Stimulated activated memory B cell treated with anti-CD40 and anti-IgM and Interleukin-4, amounts not matched to agents 10 μg/mL and 1 μg/mL and 100 μg/mL, for 72 hours (primary cell): ENCODE measurements around the gene FZR1.
A peak's percentile ranks its signal among the peaks of the same experiment; 100 is the strongest.

ENCODE experiments used
- ATAC-seq: fragments of 150-1000 bp; cut with Tn5 transposase; 2 replicates; pipeline ENCODE4 v1.10.0; 2021
- H3K27ac Mint-ChIP-seq: one replicate; pipeline ENCODE4 v1.8.0; 2022; ENCODE audit warnings: mild to moderate bottlenecking, mixed read lengths
- H3K27me3 Mint-ChIP-seq: one replicate; pipeline ENCODE4 v1.8.0; 2022; ENCODE audit warnings: mixed read lengths
- H3K36me3 Mint-ChIP-seq: one replicate; pipeline ENCODE4 v1.8.0; 2022; ENCODE audit warnings: mixed read lengths
- H3K4me1 Mint-ChIP-seq: one replicate; pipeline ENCODE4 v1.8.0; 2022; ENCODE audit warnings: mixed read lengths
- H3K4me3 Mint-ChIP-seq: one replicate; pipeline ENCODE4 v1.8.0; 2022; ENCODE audit warnings: mild to moderate bottlenecking, moderate library complexity, mixed read lengths
- H3K9me3 Mint-ChIP-seq: one replicate; pipeline ENCODE4 v1.8.0; 2022; ENCODE audit warnings: mixed read lengths

The FZR1 gene

DNA sequence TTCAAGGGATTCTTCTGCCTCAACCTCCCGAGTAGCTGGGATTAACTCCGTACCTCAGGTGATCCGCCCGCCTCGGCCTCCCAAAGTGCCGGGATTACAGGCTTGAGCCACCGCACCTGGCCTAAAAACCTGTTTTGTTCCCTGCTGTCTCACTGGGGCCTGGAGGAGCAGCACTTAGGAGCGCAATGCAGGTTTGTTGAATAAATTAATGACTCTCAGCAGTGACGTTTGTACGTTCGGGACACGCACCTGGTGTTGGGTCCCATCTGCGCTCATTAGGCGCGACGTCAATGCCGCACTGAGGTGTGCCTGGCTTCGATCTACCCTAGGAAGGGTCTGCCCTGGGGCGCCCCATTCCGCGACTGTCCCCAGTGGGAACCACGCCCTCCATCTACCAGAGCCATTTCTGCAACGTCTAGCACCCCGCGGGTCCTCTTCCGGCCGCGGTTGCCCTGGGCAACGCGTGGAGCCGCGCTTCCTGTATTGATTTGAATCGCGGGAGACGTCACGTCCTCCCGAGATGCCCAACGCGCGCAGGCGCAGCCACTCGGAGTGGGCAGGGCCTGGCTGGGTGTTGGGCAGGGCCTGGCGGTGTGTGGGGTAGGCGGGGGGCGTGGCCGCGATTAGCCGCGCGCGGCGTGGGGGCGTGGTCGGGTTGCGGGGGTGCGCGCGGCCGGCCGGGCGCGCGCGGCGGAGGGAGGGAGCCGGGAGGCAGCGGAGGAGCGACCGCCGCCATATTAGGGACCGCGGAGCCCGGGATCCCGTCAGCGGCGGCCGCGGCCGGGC is at the start of gene FZR1:
FZR1 (plus strand) TSS at position 714 of the 786 bp plus-strand sequence. CDS start 16,679 bp downstream, outside the sequence.
- peaks cover 14% of the 10 kb centered on the region for H3K36me3 Mint-ChIP-seq
- H3K4me1 Mint-ChIP-seq: peaks cover 48% of the 10 kb centered on the region
- ATAC-seq: peak; percentile 97
- peak within 1 kb of the TSS; percentile 95 for H3K4me3 Mint-ChIP-seq
- no peaks in the 10 kb centered on the region for H3K9me3 Mint-ChIP-seq
- H3K27me3 Mint-ChIP-seq: no peaks in the 10 kb centered on the region
- H3K27ac Mint-ChIP-seq: peak within 1 kb of the TSS; percentile 82

DNA sequence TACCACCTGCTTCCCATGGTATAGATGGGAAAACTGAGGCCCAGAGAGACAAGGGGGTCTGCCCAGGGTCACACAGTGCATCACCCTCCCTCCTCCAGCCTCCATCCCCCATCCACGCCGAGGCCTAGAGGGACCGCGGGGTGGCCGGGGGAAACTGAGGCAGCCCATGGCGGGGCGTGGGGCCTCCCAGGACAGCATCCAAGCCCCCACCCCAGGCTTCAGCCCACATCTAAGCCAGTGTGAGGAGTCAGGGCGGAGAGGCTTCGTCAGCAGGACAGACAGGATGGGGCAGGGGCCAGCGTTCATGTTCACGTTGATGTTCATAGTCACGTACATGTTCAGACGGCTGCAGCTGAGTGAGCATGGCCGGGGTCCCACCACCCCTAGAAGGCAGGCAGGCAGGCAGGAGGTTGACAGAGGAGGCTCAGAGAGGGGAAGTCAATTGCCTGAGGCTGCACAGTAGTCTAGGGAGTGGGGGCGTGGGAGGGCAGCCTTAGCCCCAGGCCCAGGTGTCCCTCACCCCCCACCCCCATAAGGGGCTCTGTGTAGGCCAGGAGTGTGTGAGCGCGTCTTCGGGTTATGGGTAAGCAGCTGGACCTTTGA is 49.1 kb upstream of the FZR1 start:
- peak; percentile 13 for ATAC-seq
- Mint-ChIP-seq H3K27ac (no peak overlapping the region), H3K27me3 (no peaks in the 10 kb centered on the region), H3K4me1 (peaks cover 7% of the 10 kb centered on the region), H3K4me3 (no peak overlapping the region), H3K9me3 (no peaks in the 10 kb centered on the region), H3K36me3 (peaks cover 28% of the 10 kb centered on the region)

DNA sequence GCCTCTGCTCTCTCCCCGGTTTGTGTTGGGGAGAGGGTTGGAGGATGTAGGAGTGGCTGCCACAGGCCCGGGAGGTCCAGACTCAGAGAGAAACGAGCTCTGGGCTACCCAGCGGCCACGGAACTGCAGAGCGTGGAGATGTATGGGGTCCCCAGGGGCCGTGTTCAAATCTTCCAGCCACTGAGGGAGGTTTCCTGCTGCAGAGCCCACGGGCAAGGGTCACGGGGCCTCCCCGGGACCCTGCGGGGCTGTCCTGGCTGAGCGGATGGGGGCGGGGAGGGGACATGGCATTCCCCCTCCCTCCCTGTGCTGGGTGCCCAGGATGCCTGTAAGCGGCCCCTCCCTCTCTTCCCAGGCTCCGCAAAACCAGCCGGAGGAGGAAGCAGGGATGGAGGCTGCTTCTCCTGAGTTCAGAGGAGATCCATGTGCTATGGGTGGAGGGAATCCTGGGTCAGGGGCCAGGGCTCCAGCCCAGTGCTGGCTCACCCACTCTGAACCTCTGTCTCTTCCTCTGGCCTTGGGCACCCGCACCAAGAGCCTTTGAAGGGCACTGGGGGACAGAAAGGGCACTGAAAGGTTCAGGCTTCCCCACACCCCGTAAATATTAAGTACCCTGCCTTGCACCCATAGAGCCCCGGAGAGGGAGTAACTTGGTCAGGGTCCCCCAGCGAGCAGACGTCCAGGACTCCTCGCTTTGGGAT is 48.4 kb upstream of the FZR1 start:
- Mint-ChIP-seq H3K4me1 (peaks cover 7% of the 10 kb centered on the region), H3K4me3 (no peak overlapping the region), H3K9me3 (no peaks in the 10 kb centered on the region), H3K27me3 (no peaks in the 10 kb centered on the region), H3K36me3 (peaks cover 25% of the 10 kb centered on the region), H3K27ac (no peak overlapping the region)
- peak; percentile 61 for ATAC-seq

DNA sequence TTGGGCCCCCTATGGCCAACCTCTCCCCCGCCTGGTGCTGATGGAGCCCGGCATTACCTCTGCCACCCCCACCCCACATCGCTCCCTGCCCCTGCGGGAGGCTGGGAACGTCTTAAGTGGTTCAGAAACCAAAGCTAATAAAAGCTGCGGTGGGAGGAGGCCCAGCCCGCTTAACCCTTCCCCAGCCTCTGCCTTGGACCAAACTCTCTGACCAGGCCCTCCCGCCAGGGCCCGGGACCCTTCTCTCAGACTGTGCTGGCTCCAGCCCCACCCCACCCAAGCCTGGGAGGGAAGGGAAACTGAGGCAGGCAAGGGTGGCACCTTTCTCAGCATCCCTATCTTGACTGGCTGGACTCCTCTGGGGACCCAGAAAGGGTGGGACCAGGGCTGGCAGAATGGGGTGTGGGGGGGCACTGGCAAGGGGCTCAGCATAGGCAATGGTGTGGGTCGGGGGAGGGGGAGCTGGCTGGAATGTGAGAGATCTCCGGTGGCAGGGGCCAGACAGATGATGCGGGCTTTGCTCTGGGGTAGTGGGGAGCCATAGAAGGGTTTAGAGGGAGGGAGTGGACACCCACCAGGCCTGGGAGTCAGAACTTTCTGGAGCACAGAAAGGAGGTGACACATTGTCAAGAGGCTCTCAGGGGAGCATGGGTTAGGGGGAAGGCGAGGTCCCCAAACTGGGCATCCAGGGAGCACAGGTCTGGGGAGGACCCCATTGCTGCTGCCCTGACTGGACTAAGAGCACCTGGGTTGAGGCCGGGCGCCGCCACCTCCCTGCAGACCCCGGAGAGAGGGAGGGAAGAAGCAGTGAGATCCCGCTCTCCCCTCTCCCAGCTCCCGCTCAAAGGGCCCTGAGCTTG is 47.7 kb upstream of the FZR1 start:
- H3K27me3 Mint-ChIP-seq: no peaks in the 10 kb centered on the region
- no peak overlapping the region for H3K4me3 Mint-ChIP-seq
- H3K9me3 Mint-ChIP-seq: no peaks in the 10 kb centered on the region
- H3K4me1 Mint-ChIP-seq: peaks cover 7% of the 10 kb centered on the region
- peaks cover 21% of the 10 kb centered on the region for H3K36me3 Mint-ChIP-seq
- no peak overlapping the region for H3K27ac Mint-ChIP-seq
- no peak for ATAC-seq

DNA sequence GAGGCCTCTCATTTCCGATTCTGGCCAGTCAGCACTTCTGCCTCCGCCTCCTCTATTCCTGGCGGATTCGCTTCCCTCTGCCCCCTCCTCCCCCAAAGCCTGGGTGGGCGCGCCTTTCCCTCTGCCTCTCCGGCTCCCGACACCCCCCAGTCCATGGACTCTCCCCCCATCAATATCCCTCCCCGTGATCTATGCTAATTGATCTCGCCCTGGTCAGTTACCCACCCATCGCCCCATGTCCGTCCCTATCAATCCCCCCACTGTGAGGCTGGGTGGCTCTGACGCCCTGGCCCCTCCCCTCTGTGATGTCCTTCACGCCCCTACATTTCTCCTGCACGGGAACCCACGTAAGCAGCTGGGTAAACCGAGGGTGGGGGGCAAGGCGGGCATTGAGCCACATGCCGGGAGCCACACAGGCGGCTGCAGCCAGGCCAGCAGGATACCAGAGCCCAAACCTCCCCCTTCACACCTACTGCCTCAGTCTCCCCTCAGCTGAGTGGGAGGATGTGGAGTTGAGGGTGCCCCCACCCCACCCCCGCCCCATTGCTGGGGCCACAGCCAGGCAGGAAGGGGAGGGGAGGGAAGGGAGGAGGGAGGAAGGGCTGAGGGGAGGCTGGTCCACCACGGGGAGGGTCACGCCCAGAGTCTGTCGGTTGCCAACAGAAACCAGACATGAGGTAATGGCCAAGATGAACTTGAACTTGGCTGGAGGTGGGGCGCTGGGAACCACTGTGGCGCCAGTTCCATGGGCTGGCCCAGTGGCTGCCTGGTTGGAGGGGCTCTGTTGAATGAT is 46.8 kb upstream of the FZR1 start:
- no peaks in the 10 kb centered on the region for H3K9me3 Mint-ChIP-seq
- H3K27me3 Mint-ChIP-seq: no peaks in the 10 kb centered on the region
- H3K4me1 Mint-ChIP-seq: peaks cover 7% of the 10 kb centered on the region
- H3K36me3 Mint-ChIP-seq: peaks cover 20% of the 10 kb centered on the region
- H3K27ac Mint-ChIP-seq: no peak overlapping the region
- no peak for ATAC-seq
- no peak overlapping the region for H3K4me3 Mint-ChIP-seq

DNA sequence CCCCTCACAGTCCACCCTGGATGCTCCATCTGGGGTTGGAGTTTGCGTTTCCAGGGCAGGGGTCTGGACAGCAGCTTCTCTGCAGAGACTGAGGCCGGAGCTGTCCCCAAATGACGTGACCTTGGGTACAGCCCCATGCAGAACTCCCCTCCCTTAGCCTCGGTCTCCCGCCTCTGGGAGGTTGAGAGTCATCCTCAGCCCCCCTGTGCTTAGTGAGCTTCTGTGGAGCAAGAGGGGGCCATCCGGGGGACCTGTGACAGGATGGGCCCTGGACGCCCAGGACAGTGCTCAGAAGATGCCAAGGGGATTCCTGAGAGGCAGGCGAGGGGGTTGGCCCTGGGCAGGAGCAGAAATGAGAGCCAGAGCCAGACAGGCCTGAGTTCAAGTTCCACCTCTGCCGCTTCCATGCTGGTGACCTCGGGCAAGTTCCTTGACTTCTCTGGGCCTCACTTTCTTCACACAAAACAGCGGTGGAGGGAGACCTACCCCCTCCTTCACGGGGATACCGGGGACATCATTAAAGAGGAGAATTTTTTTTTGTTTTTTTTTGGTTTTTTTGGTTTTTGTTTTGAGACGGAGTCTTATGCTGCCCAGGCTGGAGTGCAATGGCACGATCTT is 46.0 kb upstream of the FZR1 start:
- H3K36me3 Mint-ChIP-seq: peaks cover 13% of the 10 kb centered on the region
- ATAC-seq: no peak
- H3K27ac Mint-ChIP-seq: no peak overlapping the region
- H3K4me3 Mint-ChIP-seq: no peak overlapping the region
- H3K9me3 Mint-ChIP-seq: no peaks in the 10 kb centered on the region
- peaks cover 7% of the 10 kb centered on the region for H3K4me1 Mint-ChIP-seq
- no peaks in the 10 kb centered on the region for H3K27me3 Mint-ChIP-seq

DNA sequence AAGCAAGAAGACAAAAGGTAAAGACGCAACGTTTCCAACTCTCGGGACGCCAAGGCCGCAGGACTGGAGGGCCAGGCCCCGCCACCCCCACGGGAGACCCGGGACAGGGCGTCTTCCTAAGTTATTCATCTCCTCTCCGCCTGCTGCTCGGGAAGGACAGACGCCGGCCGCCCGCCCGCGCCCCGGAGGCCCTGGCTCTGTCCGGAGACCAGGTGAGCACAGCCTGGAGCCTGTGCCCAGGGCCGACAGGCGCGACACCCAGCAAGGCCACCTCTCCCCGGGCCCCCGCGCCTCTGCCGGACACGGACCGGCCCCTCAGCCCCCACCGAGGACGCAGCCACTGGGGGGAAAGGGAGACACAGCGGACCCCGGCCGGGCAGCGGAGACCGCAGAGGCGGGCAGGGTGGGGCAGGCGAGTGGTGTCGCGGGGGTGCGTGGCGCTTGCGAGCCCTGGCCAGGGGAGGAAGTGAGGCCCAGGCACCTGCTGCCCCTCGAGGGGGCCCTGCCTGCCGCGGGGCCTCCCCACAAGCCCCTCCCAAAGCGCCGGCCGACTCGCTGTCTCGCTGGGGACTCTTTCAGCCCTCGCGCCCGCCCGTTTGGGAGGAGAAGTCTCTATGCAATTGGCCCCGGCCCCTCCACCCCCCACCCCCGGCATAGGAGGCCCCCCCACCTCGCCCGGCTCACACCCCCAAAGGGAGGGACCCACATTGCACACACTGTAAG is 43.0 kb upstream of the FZR1 start:
- Mint-ChIP-seq H3K27me3 (no peaks in the 10 kb centered on the region), H3K9me3 (peaks cover 2% of the 10 kb centered on the region), H3K27ac (no peak overlapping the region), H3K4me1 (no peaks in the 10 kb centered on the region), H3K36me3 (peaks cover 21% of the 10 kb centered on the region), H3K4me3 (no peak overlapping the region)
- peak; percentile 34 for ATAC-seq

DNA sequence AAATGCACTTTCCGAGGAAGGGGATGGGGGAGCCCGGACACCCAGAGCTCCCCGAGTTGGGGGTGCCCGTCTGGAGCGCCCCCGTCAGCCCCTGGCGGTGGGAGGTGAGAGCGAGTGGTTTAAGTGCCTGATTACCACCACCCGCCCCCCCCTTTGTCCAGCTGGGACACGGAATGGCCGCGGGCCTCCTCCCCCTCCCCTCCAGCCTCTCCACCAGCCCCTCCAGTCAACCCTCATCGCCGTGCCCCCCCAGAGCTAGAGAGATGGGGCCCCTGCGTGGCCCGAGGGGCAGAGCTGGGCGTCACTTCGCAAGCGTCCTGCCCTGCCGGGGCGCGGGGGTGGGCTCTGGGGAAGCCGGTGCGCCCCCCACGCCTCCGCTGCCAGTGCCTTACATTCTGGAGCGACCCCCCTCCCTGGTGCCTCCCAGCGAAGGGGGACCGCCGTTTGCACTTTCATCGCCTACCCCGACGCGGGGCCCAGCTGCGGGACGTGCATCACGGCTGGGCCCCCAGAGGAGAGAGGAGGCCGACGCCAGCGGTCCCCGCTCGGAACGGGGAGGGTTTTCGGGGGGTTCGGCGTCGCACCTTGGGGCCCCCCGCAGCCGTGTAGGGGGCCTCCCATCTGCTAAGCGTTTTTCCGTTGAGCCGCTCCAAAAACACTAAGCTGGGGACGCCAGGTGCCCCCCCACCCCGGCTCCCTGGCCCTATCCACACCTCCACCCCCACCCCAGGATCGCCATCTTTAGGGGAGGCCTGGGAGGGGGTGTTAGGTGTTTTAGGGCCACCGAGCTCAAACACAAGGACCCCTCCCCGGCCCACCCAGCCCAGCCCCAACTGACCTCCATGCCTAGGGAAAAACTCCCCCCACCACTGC is 42.2 kb upstream of the FZR1 start:
- no peaks in the 10 kb centered on the region for H3K4me1 Mint-ChIP-seq
- ATAC-seq: peak; percentile 42
- no peak overlapping the region for H3K27ac Mint-ChIP-seq
- H3K4me3 Mint-ChIP-seq: no peak overlapping the region
- peaks cover 27% of the 10 kb centered on the region for H3K36me3 Mint-ChIP-seq
- no peaks in the 10 kb centered on the region for H3K27me3 Mint-ChIP-seq
- H3K9me3 Mint-ChIP-seq: peaks cover 5% of the 10 kb centered on the region

DNA sequence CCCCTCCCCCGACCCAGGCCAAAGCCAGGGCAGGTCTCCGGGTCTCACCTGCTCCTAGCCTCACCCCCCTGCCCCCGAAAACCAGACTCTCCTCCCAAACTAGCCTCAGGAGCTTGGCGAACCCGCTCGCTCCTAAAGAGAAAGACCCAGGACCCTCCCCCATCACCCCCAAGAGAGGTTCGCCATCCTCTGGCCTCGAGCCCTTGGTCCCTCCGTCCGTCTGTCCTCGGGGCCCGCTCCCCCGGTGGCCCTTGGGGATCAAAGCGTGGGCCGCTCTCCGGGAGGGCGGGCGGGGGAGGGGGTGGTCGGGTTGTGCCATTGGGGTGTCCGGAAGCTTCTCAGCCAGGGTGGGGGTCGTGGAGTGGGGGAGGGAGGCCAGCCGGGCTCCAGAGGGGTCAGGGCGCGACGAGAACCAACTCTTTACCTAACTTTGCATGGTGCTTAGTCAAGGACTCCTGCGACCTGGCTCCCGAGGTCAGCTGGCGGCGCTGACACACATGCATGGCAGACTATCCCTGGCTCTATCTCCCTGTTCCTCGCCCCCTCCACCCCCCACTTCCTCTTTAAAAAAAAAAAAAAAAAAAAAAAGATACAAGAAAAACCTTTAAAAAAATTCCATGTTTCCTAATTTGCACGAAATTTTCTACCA is 41.4 kb upstream of the FZR1 start:
- H3K9me3 Mint-ChIP-seq: peaks cover 5% of the 10 kb centered on the region
- no peak overlapping the region for H3K4me3 Mint-ChIP-seq
- ATAC-seq: no peak
- peaks cover under 1% of the 10 kb centered on the region for H3K27me3 Mint-ChIP-seq
- peaks cover 27% of the 10 kb centered on the region for H3K36me3 Mint-ChIP-seq
- no peaks in the 10 kb centered on the region for H3K4me1 Mint-ChIP-seq
- H3K27ac Mint-ChIP-seq: no peak overlapping the region

DNA sequence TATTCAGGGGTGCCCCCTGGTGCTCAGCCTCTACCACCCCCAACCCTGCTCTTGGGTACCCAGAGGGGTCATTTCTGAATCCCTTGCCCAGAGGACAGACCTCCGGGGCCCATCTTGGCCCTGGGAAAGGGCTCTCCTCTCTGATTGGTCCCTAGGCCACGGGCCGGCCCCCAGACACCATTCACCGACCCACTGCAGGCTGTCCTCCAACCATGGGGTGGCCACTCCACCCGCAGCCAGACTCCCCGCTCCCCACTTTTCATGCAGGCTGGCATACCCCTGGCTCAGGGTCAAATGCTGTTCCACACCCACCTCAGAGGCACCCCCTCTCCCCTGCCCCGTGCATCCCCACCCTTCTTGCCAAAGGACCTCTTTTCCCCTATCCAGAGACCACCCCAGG is 40.6 kb upstream of the FZR1 start:
- peaks cover 9% of the 10 kb centered on the region for H3K27me3 Mint-ChIP-seq
- H3K9me3 Mint-ChIP-seq: peaks cover 5% of the 10 kb centered on the region
- H3K36me3 Mint-ChIP-seq: peaks cover 27% of the 10 kb centered on the region
- H3K27ac Mint-ChIP-seq: no peak overlapping the region
- no peak for ATAC-seq
- H3K4me1 Mint-ChIP-seq: no peaks in the 10 kb centered on the region
- H3K4me3 Mint-ChIP-seq: no peak overlapping the region

DNA sequence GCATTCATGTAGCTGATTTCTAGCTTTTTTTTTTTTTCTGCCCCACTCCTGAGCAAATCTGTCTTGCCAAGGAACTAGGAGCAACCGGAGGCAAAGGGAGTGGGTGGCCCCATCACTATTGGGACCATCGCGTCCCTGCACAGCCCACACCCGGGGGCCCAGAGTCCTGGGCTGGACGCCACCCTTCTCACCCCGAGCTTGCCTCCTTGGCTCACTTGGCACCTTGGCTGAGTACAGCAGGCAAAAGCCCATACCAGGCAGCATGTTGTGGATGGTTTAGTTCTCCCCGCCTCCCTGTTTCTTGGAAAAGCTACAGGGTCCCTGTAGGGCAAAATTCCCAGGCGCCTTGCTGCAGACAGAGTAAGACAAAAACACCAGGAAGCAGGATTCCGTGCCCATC is 39.5 kb upstream of the FZR1 start:
- Mint-ChIP-seq H3K36me3 (peaks cover 27% of the 10 kb centered on the region), H3K27ac (no peak overlapping the region), H3K9me3 (peaks cover 5% of the 10 kb centered on the region), H3K4me3 (no peak overlapping the region), H3K4me1 (no peaks in the 10 kb centered on the region), H3K27me3 (peaks cover 13% of the 10 kb centered on the region)
- ATAC-seq: no peak

DNA sequence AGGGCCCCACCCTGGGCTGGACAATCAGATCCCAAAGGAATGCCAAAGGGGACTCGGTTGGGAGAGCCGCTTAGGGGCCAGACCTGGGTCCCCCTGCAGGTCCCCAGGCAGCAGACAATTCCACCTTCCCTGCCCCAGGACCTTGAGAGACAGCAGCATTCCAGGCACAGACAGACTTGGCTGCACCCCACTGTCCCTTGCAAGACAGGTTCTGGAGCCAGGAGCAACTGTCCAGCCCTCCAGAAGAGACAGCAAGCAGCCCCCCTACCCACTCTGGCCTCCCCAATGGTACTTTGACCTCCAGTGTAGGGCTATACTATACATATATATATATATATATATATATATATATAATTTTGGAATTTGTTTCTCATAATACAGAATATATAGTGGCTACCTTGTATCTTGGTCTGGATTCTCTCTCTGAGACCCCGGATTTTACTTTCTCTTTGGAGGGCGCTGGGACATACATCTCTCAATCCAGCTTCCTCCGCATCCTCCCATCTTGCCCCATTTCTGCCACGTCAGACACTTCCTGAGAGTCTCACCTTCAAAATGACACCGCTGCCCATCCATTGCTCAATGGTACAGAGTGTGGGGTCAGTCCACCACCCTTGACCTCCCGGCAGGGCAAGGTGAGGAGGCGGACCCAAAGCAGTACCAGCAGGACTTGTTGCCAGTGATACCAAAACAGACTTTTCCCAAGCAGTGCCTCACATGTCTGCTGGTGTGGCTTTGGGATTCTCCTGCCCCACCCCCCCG is 38.5 kb upstream of the FZR1 start:
- Mint-ChIP-seq H3K4me3 (no peak overlapping the region), H3K27me3 (peaks cover 13% of the 10 kb centered on the region), H3K4me1 (no peaks in the 10 kb centered on the region), H3K36me3 (peaks cover 24% of the 10 kb centered on the region), H3K27ac (no peak overlapping the region), H3K9me3 (peaks cover 5% of the 10 kb centered on the region)
- ATAC-seq: no peak
